Measurements from ENCODE around the gene UBAP1L.

GRCh38 chr15:65049418-65049840 is 65.6 kb downstream of the UBAP1L start:
- TF ChIP-seq, protein P1, sequence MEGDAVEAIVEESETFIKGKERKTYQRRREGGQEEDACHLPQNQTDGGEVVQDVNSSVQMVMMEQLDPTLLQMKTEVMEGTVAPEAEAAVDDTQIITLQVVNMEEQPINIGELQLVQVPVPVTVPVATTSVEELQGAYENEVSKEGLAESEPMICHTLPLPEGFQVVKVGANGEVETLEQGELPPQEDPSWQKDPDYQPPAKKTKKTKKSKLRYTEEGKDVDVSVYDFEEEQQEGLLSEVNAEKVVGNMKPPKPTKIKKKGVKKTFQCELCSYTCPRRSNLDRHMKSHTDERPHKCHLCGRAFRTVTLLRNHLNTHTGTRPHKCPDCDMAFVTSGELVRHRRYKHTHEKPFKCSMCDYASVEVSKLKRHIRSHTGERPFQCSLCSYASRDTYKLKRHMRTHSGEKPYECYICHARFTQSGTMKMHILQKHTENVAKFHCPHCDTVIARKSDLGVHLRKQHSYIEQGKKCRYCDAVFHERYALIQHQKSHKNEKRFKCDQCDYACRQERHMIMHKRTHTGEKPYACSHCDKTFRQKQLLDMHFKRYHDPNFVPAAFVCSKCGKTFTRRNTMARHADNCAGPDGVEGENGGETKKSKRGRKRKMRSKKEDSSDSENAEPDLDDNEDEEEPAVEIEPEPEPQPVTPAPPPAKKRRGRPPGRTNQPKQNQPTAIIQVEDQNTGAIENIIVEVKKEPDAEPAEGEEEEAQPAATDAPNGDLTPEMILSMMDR (IDR thresholded peaks at IDR 0.05; ENCODE audit: borderline replicate concordance, extremely low read depth, low read length, poor library complexity, severe bottlenecking) = no peak
- TF ChIP-seq EZH2 (IDR thresholded peaks at IDR 0.05; ENCODE audit: borderline replicate concordance, low read depth, low read length, severe bottlenecking) = no peak
